ENCODE measurements around the gene GNAI2.
A peak's percentile ranks its signal among the peaks of the same experiment; 100 is the strongest.
"Not testable (repeated sequence)": the region's sequence is repeated elsewhere in the genome, so short reads cannot be mapped to it uniquely, and the experiment has no call there.

The GNAI2 gene

GRCh38 chr3:50205413-50206276, 30.4 kb upstream of the GNAI2 start:
- no peaks in the 10 kb centered on the region for H3K9me3 ChIP-seq (ENCODE audit: insufficient read depth, low read depth, low read length)
- 2% methylated on average over 67 of the region's 67 CpGs for WGBS
- no peak overlapping the region for H3K9ac ChIP-seq (ENCODE audit: low read depth, low read length)
- H3K4me3 ChIP-seq (ENCODE audit: low read length): peak overlapping the region; percentile 66
- peaks cover 5% of the 10 kb centered on the region; the same call in 1 of the 2 replicates for H3K4me1 ChIP-seq (ENCODE audit: insufficient read depth, low read length)
- peaks cover 37% of the 10 kb centered on the region for H3K27me3 ChIP-seq (ENCODE audit: insufficient read depth, low read length)
- H3K36me3 ChIP-seq (ENCODE audit: insufficient read depth, low read length): no peaks in the 10 kb centered on the region
- H3K27ac ChIP-seq (ENCODE audit: low read depth, low read length): no peak overlapping the region

- peaks cover 5% of the 10 kb centered on the region for H3K4me1 ChIP-seq (ENCODE audit: insufficient read depth, low read length)
- H3K36me3 ChIP-seq (ENCODE audit: insufficient read depth, low read length): no peaks in the 10 kb centered on the region
- H3K27me3 ChIP-seq (ENCODE audit: insufficient read depth, low read length): peaks cover 37% of the 10 kb centered on the region
- 95% methylated on average over 17 of the region's 17 CpGs for WGBS
- no peak overlapping the region for H3K9ac ChIP-seq (ENCODE audit: low read depth, low read length)
- H3K4me3 ChIP-seq (ENCODE audit: low read length): no peak overlapping the region
- no peaks in the 10 kb centered on the region for H3K9me3 ChIP-seq (ENCODE audit: insufficient read depth, low read depth, low read length)
- H3K27ac ChIP-seq (ENCODE audit: low read depth, low read length): no peak overlapping the region
Measured at GRCh38 chr3:50207359-50208042, 28.5 kb upstream of the GNAI2 start.

GRCh38 chr3:50208677-50209344, 27.2 kb upstream of the GNAI2 start:
- Histone ChIP-seq H3K4me3 (ENCODE audit: low read length) (no peak overlapping the region), H3K27ac (ENCODE audit: low read depth, low read length) (no peak overlapping the region), H3K36me3 (ENCODE audit: insufficient read depth, low read length) (no peaks in the 10 kb centered on the region), H3K27me3 (ENCODE audit: insufficient read depth, low read length) (peaks cover 31% of the 10 kb centered on the region), H3K9me3 (ENCODE audit: insufficient read depth, low read depth, low read length) (no peaks in the 10 kb centered on the region), H3K4me1 (ENCODE audit: insufficient read depth, low read length) (no peaks in the 10 kb centered on the region; the same call in none of the 2 replicates), H3K9ac (ENCODE audit: low read depth, low read length) (no peak overlapping the region)
- WGBS: 80% methylated on average over 14 of the region's 14 CpGs

- Histone ChIP-seq H3K9ac (ENCODE audit: low read depth, low read length) (no peak overlapping the region), H3K4me1 (ENCODE audit: insufficient read depth, low read length) (no peaks in the 10 kb centered on the region; the same call in none of the 2 replicates), H3K4me3 (ENCODE audit: low read length) (no peak overlapping the region), H3K9me3 (ENCODE audit: insufficient read depth, low read depth, low read length) (no peaks in the 10 kb centered on the region), H3K27me3 (ENCODE audit: insufficient read depth, low read length) (peaks cover 21% of the 10 kb centered on the region), H3K36me3 (ENCODE audit: insufficient read depth, low read length) (no peaks in the 10 kb centered on the region), H3K27ac (ENCODE audit: low read depth, low read length) (no peak overlapping the region)
- 93% methylated on average over 5 of the region's 5 CpGs for WGBS
Measured at GRCh38 chr3:50210176-50210509, 25.9 kb upstream of the GNAI2 start.

GRCh38 chr3:50210510-50211367, 25.3 kb upstream of the GNAI2 start:
- no peak overlapping the region for H3K9ac ChIP-seq (ENCODE audit: low read depth, low read length)
- H3K27ac ChIP-seq (ENCODE audit: low read depth, low read length): no peak overlapping the region; the same call in 1 of the 2 replicates
- peaks cover 15% of the 10 kb centered on the region for H3K27me3 ChIP-seq (ENCODE audit: insufficient read depth, low read length)
- H3K36me3 ChIP-seq (ENCODE audit: insufficient read depth, low read length): no peaks in the 10 kb centered on the region
- H3K4me3 ChIP-seq (ENCODE audit: low read length): no peak overlapping the region
- 72% methylated on average over 13 of the region's 13 CpGs for WGBS
- no peaks in the 10 kb centered on the region; the same call in none of the 2 replicates for H3K4me1 ChIP-seq (ENCODE audit: insufficient read depth, low read length)
- no peaks in the 10 kb centered on the region for H3K9me3 ChIP-seq (ENCODE audit: insufficient read depth, low read depth, low read length)

GRCh38 chr3:50211368-50211717, 24.7 kb upstream of the GNAI2 start:
- not testable (repeated sequence) for H3K9ac ChIP-seq (ENCODE audit: low read depth, low read length); H3K4me3 ChIP-seq (ENCODE audit: low read length); H3K27ac ChIP-seq (ENCODE audit: low read depth, low read length); H3K4me1 ChIP-seq (ENCODE audit: insufficient read depth, low read length); H3K9me3 ChIP-seq (ENCODE audit: insufficient read depth, low read depth, low read length); H3K27me3 ChIP-seq (ENCODE audit: insufficient read depth, low read length); H3K36me3 ChIP-seq (ENCODE audit: insufficient read depth, low read length)
- 84% methylated on average over 4 of the region's 5 CpGs for WGBS

GRCh38 chr3:50211930-50212329, 24.1 kb upstream of the GNAI2 start:
- H3K27me3 ChIP-seq (ENCODE audit: insufficient read depth, low read length): peaks cover 3% of the 10 kb centered on the region
- H3K9me3 ChIP-seq (ENCODE audit: insufficient read depth, low read depth, low read length): no peaks in the 10 kb centered on the region
- H3K9ac ChIP-seq (ENCODE audit: low read depth, low read length): no peak overlapping the region
- WGBS: 91% methylated on average over 2 of the region's 2 CpGs
- no peaks in the 10 kb centered on the region; the same call in 1 of the 2 replicates for H3K4me1 ChIP-seq (ENCODE audit: insufficient read depth, low read length)
- H3K36me3 ChIP-seq (ENCODE audit: insufficient read depth, low read length): no peaks in the 10 kb centered on the region
- H3K27ac ChIP-seq (ENCODE audit: low read depth, low read length): no peak overlapping the region
- H3K4me3 ChIP-seq (ENCODE audit: low read length): no peak overlapping the region

GRCh38 chr3:50212502-50212901, 23.5 kb upstream of the GNAI2 start:
- 80% methylated on average over 4 of the region's 4 CpGs for WGBS
- no peaks in the 10 kb centered on the region; the same call in 1 of the 2 replicates for H3K4me1 ChIP-seq (ENCODE audit: insufficient read depth, low read length)
- H3K27me3 ChIP-seq (ENCODE audit: insufficient read depth, low read length): no peaks in the 10 kb centered on the region
- no peak overlapping the region for H3K9ac ChIP-seq (ENCODE audit: low read depth, low read length)
- H3K36me3 ChIP-seq (ENCODE audit: insufficient read depth, low read length): no peaks in the 10 kb centered on the region
- H3K4me3 ChIP-seq (ENCODE audit: low read length): no peak overlapping the region
- no peaks in the 10 kb centered on the region for H3K9me3 ChIP-seq (ENCODE audit: insufficient read depth, low read depth, low read length)
- no peak overlapping the region for H3K27ac ChIP-seq (ENCODE audit: low read depth, low read length)

- no peak overlapping the region for H3K4me3 ChIP-seq (ENCODE audit: low read length)
- 95% methylated on average over 3 of the region's 3 CpGs for WGBS
- H3K27ac ChIP-seq (ENCODE audit: low read depth, low read length): no peak overlapping the region
- H3K4me1 ChIP-seq (ENCODE audit: insufficient read depth, low read length): no peaks in the 10 kb centered on the region; the same call in 1 of the 2 replicates
- H3K27me3 ChIP-seq (ENCODE audit: insufficient read depth, low read length): no peaks in the 10 kb centered on the region
- no peak overlapping the region for H3K9ac ChIP-seq (ENCODE audit: low read depth, low read length)
- H3K9me3 ChIP-seq (ENCODE audit: insufficient read depth, low read depth, low read length): no peaks in the 10 kb centered on the region
- no peaks in the 10 kb centered on the region for H3K36me3 ChIP-seq (ENCODE audit: insufficient read depth, low read length)
Measured at GRCh38 chr3:50212971-50213370, 23.0 kb upstream of the GNAI2 start.

- Histone ChIP-seq H3K36me3 (ENCODE audit: insufficient read depth, low read length) (no peaks in the 10 kb centered on the region), H3K27ac (ENCODE audit: low read depth, low read length) (no peak overlapping the region), H3K4me3 (ENCODE audit: low read length) (no peak overlapping the region), H3K27me3 (ENCODE audit: insufficient read depth, low read length) (no peaks in the 10 kb centered on the region), H3K9me3 (ENCODE audit: insufficient read depth, low read depth, low read length) (no peaks in the 10 kb centered on the region), H3K4me1 (ENCODE audit: insufficient read depth, low read length) (no peaks in the 10 kb centered on the region; the same call in 1 of the 2 replicates), H3K9ac (ENCODE audit: low read depth, low read length) (no peak overlapping the region)
- WGBS: 96% methylated on average over 12 of the region's 12 CpGs
Measured at GRCh38 chr3:50213373-50213772, 22.6 kb upstream of the GNAI2 start.

Data from HUES64 (cell line).